ENCODE results near the gene ZP3. TPM values are rescaled to one million over a fixed set of nuclear protein-coding genes. Genes with fewer than 3 reads are reported as not detected.
"Not testable (repeated sequence)": the region's sequence is repeated elsewhere in the genome, so short reads cannot be mapped to it uniquely, and the experiment has no call there.

Gene ZP3
- total RNA-seq, 1 experiment from 2014 or later, result 5.4 TPM

GRCh38 chr7:76409537-76409936 lies 15.2 kb upstream of the ZP3 start, which contains the start of gene SSC4D:
Gene SSC4D (minus strand): TSS chr7:76409697. CDS start chr7:76404439, 5,258 bp downstream.
- no TSS peak for BruUV-seq (replicated peaks)
- DNase-seq, result no peak
- Mint-ChIP-seq H3K4me1 (ENCODE audit: low read depth, unreplicated experiment) (no peaks in the 10 kb centered on the region), H3K4me3 (ENCODE audit: low read depth, unreplicated experiment) (no peak within 1 kb of the TSS), H3K27ac (ENCODE audit: unreplicated experiment) (no peak within 1 kb of the TSS), H3K36me3 (ENCODE audit: insufficient read depth, unreplicated experiment) (peaks cover 6% of the 10 kb centered on the region), H3K27me3 (ENCODE audit: unreplicated experiment) (no peaks in the 10 kb centered on the region), H3K9me3 (ENCODE audit: low read depth, unreplicated experiment) (no peaks in the 10 kb centered on the region)
- intact Hi-C loops (cut with micrococcal nuclease; ENCODE audit: unreplicated experiment), result no loop called here
- no peak for TF ChIP-seq CTCF (IDR thresholded peaks at IDR 0.05; ENCODE audit: unreplicated experiment)
- CTCF ChIA-PET, result no interaction called here

GRCh38 chr7:76411626-76412025 lies 13.1 kb upstream of the ZP3 start:
- Mint-ChIP-seq H3K36me3 (ENCODE audit: insufficient read depth, unreplicated experiment) (peaks cover 6% of the 10 kb centered on the region), H3K9me3 (ENCODE audit: low read depth, unreplicated experiment) (no peaks in the 10 kb centered on the region), H3K27ac (ENCODE audit: unreplicated experiment) (no peak overlapping the region), H3K4me3 (ENCODE audit: low read depth, unreplicated experiment) (no peak overlapping the region), H3K27me3 (ENCODE audit: unreplicated experiment) (no peaks in the 10 kb centered on the region), H3K4me1 (ENCODE audit: low read depth, unreplicated experiment) (no peaks in the 10 kb centered on the region)
- intact Hi-C loops (cut with micrococcal nuclease; ENCODE audit: unreplicated experiment), result no loop called here
- no peak for TF ChIP-seq CTCF (IDR thresholded peaks at IDR 0.05; ENCODE audit: unreplicated experiment)
- CTCF ChIA-PET, result interaction anchor here (0.7 to 1.3 kb wide), 2 partner anchors 22 to 51 kb away, joined by 4 read pairs; no protein-coding TSS in a partner anchor
- DNase-seq, result no peak
- no TSS peak for BruUV-seq (replicated peaks)

GRCh38 chr7:76412249-76412648 lies 12.5 kb upstream of the ZP3 start:
- BruUV-seq (replicated peaks), result no TSS peak
- TF ChIP-seq CTCF (IDR thresholded peaks at IDR 0.05; ENCODE audit: unreplicated experiment), result no peak
- Mint-ChIP-seq H3K36me3 (ENCODE audit: insufficient read depth, unreplicated experiment) (peaks cover 6% of the 10 kb centered on the region), H3K9me3 (ENCODE audit: low read depth, unreplicated experiment) (no peaks in the 10 kb centered on the region), H3K4me3 (ENCODE audit: low read depth, unreplicated experiment) (no peak overlapping the region), H3K4me1 (ENCODE audit: low read depth, unreplicated experiment) (no peaks in the 10 kb centered on the region), H3K27ac (ENCODE audit: unreplicated experiment) (no peak overlapping the region), H3K27me3 (ENCODE audit: unreplicated experiment) (no peaks in the 10 kb centered on the region)
- intact Hi-C loops (cut with micrococcal nuclease; ENCODE audit: unreplicated experiment), result no loop called here
- CTCF ChIA-PET, result interaction anchor here (0.6 to 1.3 kb wide), 2 partner anchors 17 to 52 kb away, joined by 3 to 4 read pairs; no protein-coding TSS in a partner anchor
- DNase-seq, result no peak

- H3K27me3 Mint-ChIP-seq (ENCODE audit: unreplicated experiment); H3K9me3 Mint-ChIP-seq (ENCODE audit: low read depth, unreplicated experiment); CTCF ChIA-PET; DNase-seq; H3K4me3 Mint-ChIP-seq (ENCODE audit: low read depth, unreplicated experiment); H3K27ac Mint-ChIP-seq (ENCODE audit: unreplicated experiment); BruUV-seq (replicated peaks); intact Hi-C loops (cut with micrococcal nuclease; ENCODE audit: unreplicated experiment): not testable (repeated sequence)
- Mint-ChIP-seq H3K36me3 (ENCODE audit: insufficient read depth, unreplicated experiment) (peaks cover 15% of the 10 kb centered on the region), H3K4me1 (ENCODE audit: low read depth, unreplicated experiment) (peaks cover 13% of the 10 kb centered on the region)
Measured at GRCh38 chr7:76417654-76418310, 7.0 kb upstream of the ZP3 start.

GRCh38 chr7:76421097-76421496 lies 3.7 kb upstream of the ZP3 start:
- H3K27ac Mint-ChIP-seq (ENCODE audit: unreplicated experiment); BruUV-seq (replicated peaks); H3K9me3 Mint-ChIP-seq (ENCODE audit: low read depth, unreplicated experiment); H3K36me3 Mint-ChIP-seq (ENCODE audit: insufficient read depth, unreplicated experiment); intact Hi-C loops (cut with micrococcal nuclease; ENCODE audit: unreplicated experiment); H3K4me3 Mint-ChIP-seq (ENCODE audit: low read depth, unreplicated experiment); H3K27me3 Mint-ChIP-seq (ENCODE audit: unreplicated experiment): not testable (repeated sequence)
- DNase-seq, result peak; percentile 55
- CTCF ChIA-PET, result interaction anchor here (0.7 kb wide), 1 partner anchor 18 kb away, joined by 4 read pairs; no protein-coding TSS in a partner anchor
- H3K4me1 Mint-ChIP-seq (ENCODE audit: low read depth, unreplicated experiment), result peaks cover 29% of the 10 kb centered on the region

Measured in Calu3 (cell line).